ENCODE results near the gene FAM120A. TPM values are rescaled to one million over a fixed set of nuclear protein-coding genes. Genes with fewer than 3 reads are reported as not detected.

FAM120A gene
- total RNA-seq, 4 donors from 2014 or later: 67.5 to 108 (median 89.8) TPM

DNA sequence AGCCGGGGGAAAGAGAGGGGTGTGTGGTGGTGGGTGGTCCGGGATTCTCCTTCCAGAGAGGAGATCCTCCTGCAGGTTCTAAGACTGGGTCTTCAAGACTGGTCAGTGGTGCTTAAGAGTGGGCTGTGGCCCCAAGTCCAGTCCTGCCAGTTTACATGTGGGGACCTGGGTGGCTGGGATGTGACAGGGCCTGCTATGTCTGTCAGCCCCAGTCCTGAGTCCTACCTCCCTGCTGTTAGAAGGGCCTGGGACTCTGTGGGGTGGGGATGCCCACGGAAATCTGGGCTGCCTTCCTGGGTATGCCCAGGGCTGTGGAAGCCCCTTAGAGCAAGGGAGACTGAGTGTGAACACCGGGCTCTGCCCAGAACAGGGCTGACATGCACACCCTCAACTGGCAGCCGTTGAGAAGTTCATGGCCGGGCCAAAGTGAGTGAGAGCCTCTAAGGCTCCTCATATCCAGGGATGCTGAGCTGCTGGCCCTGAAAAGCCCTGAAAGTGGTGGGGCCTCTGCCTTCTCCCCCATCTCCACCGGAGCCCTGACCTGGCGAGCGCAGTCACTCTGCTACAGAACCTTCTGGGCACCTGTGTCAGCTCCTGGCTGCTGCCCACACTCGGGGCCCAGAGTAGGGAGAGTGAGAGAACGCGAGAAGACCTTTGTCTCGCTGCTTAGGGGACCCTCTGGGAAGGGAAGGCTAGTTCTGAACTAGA, 126.6 kb downstream of the FAM120A start:
- no peaks in the 10 kb centered on the region for H3K36me3 ChIP-seq
- DNase-seq (ENCODE audit: low spot score in 2 of 2): peak in 1 of 2 donors; percentile 66
- no peaks in the 10 kb centered on the region for H3K27me3 ChIP-seq
- TF ChIP-seq POLR2A (IDR thresholded peaks at IDR 0.05) (no peak), POLR2AphosphoS5 (IDR thresholded peaks at IDR 0.05) (no peak), EP300 (IDR thresholded peaks at IDR 0.05) (no peak)
- TF ChIP-seq, protein P1, sequence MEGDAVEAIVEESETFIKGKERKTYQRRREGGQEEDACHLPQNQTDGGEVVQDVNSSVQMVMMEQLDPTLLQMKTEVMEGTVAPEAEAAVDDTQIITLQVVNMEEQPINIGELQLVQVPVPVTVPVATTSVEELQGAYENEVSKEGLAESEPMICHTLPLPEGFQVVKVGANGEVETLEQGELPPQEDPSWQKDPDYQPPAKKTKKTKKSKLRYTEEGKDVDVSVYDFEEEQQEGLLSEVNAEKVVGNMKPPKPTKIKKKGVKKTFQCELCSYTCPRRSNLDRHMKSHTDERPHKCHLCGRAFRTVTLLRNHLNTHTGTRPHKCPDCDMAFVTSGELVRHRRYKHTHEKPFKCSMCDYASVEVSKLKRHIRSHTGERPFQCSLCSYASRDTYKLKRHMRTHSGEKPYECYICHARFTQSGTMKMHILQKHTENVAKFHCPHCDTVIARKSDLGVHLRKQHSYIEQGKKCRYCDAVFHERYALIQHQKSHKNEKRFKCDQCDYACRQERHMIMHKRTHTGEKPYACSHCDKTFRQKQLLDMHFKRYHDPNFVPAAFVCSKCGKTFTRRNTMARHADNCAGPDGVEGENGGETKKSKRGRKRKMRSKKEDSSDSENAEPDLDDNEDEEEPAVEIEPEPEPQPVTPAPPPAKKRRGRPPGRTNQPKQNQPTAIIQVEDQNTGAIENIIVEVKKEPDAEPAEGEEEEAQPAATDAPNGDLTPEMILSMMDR (IDR thresholded peaks at IDR 0.05): no peak
- H3K27ac ChIP-seq: peak overlapping the region; percentile 95
- peaks cover 50% of the 10 kb centered on the region for H3K4me1 ChIP-seq
- WGBS: 59% methylated on average over 9 of the region's 13 CpGs
- H3K9me3 ChIP-seq: no peaks in the 10 kb centered on the region
- H3K4me3 ChIP-seq: peak overlapping the region; percentile 73

DNA sequence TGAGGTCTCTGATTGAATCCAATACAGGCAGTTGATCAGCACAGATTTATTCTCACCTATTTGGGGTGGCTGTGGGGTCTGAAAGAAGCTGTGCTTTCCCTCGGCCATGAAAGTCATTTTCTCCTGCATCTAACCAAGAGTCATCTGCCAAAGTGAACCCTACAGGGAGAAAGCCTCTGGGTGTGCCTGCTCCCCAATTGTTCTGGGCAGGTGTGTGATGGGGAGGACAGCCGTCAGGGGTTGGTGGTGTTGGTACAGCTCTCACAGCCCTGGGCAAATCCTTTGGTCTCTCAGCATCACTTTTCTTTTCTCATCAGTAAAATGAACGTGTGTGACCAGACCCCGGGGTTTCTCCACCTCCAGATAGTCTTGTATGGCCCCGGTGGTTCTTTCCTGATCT, 127.4 kb downstream of the FAM120A start:
- TF ChIP-seq POLR2A (IDR thresholded peaks at IDR 0.05) (no peak), EP300 (IDR thresholded peaks at IDR 0.05) (no peak), POLR2AphosphoS5 (IDR thresholded peaks at IDR 0.05) (no peak)
- TF ChIP-seq, protein P1 (IDR thresholded peaks at IDR 0.05): no peak
- peak in 1 of 2 donors; percentile 40 for DNase-seq (ENCODE audit: low spot score in 2 of 2)
- Histone ChIP-seq H3K27ac (no peak overlapping the region), H3K9me3 (no peaks in the 10 kb centered on the region), H3K4me3 (no peak overlapping the region), H3K4me1 (peaks cover 50% of the 10 kb centered on the region), H3K27me3 (no peaks in the 10 kb centered on the region), H3K36me3 (no peaks in the 10 kb centered on the region)
- 64% methylated on average over 5 of the region's 5 CpGs for WGBS

DNA sequence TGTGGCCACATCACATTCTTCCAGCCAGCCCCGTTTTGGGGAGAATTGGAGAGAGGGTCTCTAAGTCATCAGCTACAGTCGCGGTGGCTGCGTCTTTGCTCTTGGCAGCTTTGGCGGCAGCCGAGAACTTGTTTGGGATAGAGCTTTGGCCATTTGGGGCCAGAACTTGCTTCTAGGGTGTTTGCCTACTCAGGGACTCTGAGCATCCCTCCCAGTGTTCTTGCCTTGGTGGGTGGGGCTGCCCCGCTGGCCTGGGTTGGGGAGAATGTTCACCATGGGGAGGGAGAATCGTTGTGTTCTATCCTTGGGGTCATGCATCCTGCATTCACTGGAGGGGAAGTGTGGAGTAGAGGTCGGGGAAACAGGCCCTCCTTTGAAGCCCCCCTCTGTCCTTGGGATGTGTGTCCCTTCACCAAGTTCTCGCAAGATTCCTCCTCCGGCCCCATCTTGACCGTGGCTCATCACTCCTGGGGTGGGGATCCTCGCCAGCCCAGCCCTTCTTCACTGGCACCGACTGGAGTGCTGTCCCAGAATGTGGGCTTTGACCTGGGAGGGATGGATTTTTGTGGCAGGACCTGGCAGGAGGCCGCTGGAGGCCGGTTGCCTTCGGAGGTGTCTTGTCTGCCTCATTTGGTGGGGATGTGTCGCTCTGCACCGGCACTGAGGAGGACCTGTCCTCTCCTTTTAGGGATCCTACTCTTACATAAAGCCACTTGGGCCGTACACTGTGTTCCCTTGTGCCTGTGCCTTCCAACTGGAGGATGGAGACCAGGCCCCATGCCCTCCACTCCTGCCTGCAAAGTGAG, 128.4 kb downstream of the FAM120A start:
- Histone ChIP-seq H3K36me3 (no peaks in the 10 kb centered on the region), H3K27ac (no peak overlapping the region), H3K9me3 (no peaks in the 10 kb centered on the region), H3K27me3 (no peaks in the 10 kb centered on the region), H3K4me1 (peaks cover 45% of the 10 kb centered on the region), H3K4me3 (no peak overlapping the region)
- TF ChIP-seq, protein P1 (IDR thresholded peaks at IDR 0.05): no peak
- TF ChIP-seq POLR2AphosphoS5 (IDR thresholded peaks at IDR 0.05) (no peak), EP300 (IDR thresholded peaks at IDR 0.05) (no peak), POLR2A (IDR thresholded peaks at IDR 0.05) (no peak)
- whole genome bisulfite sequencing: 82% methylated on average over 16 of the region's 20 CpGs
- peak; percentile 64 to 75 for DNase-seq (ENCODE audit: low spot score in 2 of 2)

DNA sequence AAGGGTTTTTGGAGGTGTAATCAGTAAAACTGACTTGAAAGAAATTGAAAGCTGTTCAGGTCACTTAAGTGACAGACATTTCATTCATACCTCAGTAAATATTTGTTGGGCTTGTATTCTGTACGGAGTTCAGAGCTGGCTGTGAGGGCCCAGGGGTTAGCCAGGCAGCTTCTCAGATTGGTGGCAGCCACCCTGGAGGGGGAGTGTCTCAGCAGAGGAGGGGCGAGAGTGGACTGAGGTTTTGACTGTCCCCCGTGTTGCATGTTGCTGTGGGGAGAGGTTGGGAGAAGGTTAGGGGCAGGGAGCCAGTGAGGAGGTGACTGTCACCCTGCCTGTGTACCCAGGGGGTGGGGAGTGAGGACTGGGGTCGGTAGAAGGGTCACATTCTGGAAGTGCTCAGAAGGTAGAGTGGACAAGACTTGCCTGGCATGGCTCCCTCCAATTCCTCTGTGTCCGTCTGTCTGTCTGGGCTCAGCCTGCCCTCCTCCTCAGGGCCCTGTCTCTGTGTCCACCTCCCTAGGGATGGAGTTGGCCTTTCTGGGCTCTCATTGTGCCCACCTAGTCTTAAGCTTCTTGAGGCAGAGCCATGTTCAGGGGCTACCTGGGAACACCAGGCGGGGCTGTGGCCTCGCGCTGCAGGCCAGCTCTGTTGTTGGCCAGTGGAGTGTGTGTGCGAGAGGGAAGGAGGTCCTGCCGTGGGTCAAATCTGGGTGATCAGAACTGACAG, 129.3 kb downstream of the FAM120A start:
- WGBS: 78% methylated on average over 10 of the region's 10 CpGs
- DNase-seq (ENCODE audit: low spot score in 2 of 2): peak; percentile 59 to 74
- Histone ChIP-seq H3K27me3 (no peaks in the 10 kb centered on the region), H3K4me1 (peaks cover 38% of the 10 kb centered on the region), H3K4me3 (no peak overlapping the region), H3K9me3 (no peaks in the 10 kb centered on the region), H3K27ac (no peak overlapping the region), H3K36me3 (no peaks in the 10 kb centered on the region)
- TF ChIP-seq POLR2A (IDR thresholded peaks at IDR 0.05): no peak
- no peak for TF ChIP-seq POLR2AphosphoS5 (IDR thresholded peaks at IDR 0.05)
- TF ChIP-seq, protein P1 (IDR thresholded peaks at IDR 0.05): no peak
- no peak for TF ChIP-seq EP300 (IDR thresholded peaks at IDR 0.05)
